HepG2 (cell line): Measurements from ENCODE around the gene MSI2. TPM values are rescaled to one million over a fixed set of nuclear protein-coding genes. Genes with fewer than 3 reads are reported as not detected.

ENCODE experiments used
- FOSL2 ChIP-seq: sonication (generic); formaldehyde crosslinking; IDR thresholded peaks from 2 replicates; pipeline ENCODE4 v1.4.0; 2020; ENCODE audit warnings: missing genetic modification reagents
- KDM5B ChIP-seq: sonication (generic); formaldehyde crosslinking; IDR thresholded peaks from 2 replicates; pipeline ENCODE4 v1.4.0; 2020; ENCODE audit warnings: missing genetic modification reagents, mild to moderate bottlenecking, borderline replicate concordance
- MEF2D ChIP-seq: sonication (generic); formaldehyde crosslinking; IDR thresholded peaks from 2 replicates; pipeline ENCODE4 v1.5.1; 2020; ENCODE audit warnings: mild to moderate bottlenecking, missing genetic modification reagents
- PRDM10 ChIP-seq: sonication (generic); formaldehyde crosslinking; IDR thresholded peaks from 2 replicates; pipeline ENCODE4 v1.4.0; 2020; ENCODE audit warnings: low read depth, missing genetic modification reagents
- RFX5 ChIP-seq: IDR thresholded peaks from 2 replicates; pipeline ENCODE4 v1.6.1; 2011; ENCODE audit warnings: low read depth, low read length, improper control_type of control experiment
- SATB2 ChIP-seq: sonication (generic); formaldehyde crosslinking; IDR thresholded peaks from 2 replicates; pipeline ENCODE4 v1.5.0; 2020; ENCODE audit warnings: missing genetic modification reagents
- THAP11 ChIP-seq: IDR thresholded peaks from 2 replicates; pipeline ENCODE4 v1.6.1; 2016; ENCODE audit warnings: missing biosample characterization, missing genetic modification reagents
- ZNF317 ChIP-seq: sonication (generic); formaldehyde crosslinking; IDR thresholded peaks from 2 replicates; pipeline ENCODE4 v1.5.0; 2020; ENCODE audit warnings: mild to moderate bottlenecking, missing genetic modification reagents
- ZNF362 ChIP-seq: sonication (generic); formaldehyde crosslinking; IDR thresholded peaks from 2 replicates; pipeline ENCODE4 v1.4.0; 2020; ENCODE audit warnings: missing genetic modification reagents, mild to moderate bottlenecking, borderline replicate concordance
- ZNF468 ChIP-seq: sonication (generic); formaldehyde crosslinking; IDR thresholded peaks from 2 replicates; pipeline ENCODE4 v1.8.0; 2022; ENCODE audit warnings: mild to moderate bottlenecking, moderate library complexity, missing genetic modification reagents
- ZNF614 ChIP-seq: IDR thresholded peaks from 2 replicates; pipeline ENCODE4 v1.6.1; 2018; ENCODE audit warnings: missing biosample characterization, missing genetic modification reagents, inconsistent platforms, borderline replicate concordance
- polyA plus RNA-seq, 8 experiments: library from polyadenylated mRNA; depleted of rRNA in 3 of 8; stranded (reverse) in 7 of 8; unstranded in 1 of 8; fragments of >200 nt; fragmentation: Illumina TruSeq in 4 of 8; extraction: Trizol in 4 of 8; gene quantifications; 2 replicates each; pipeline versions ENCODE4 v1.2.1 to v1.2.3, GENCODE V29; 2011 to 2016; ENCODE audit warnings: low read depth in 4 of 8, missing spikeins in 1 of 8, mixed read lengths in 1 of 8; ENCODE audit not compliant: insufficient read depth in 1 of 8
- total RNA-seq, 5 experiments: library from RNA; depleted of rRNA; stranded (reverse); fragments of >200 nt; fragmentation: Illumina TruSeq; extraction: Trizol; gene quantifications; 2 replicates each; pipeline ENCODE4 v1.2.3, GENCODE V29; 2016; ENCODE audit warnings: low read depth in 1 of 5
- TF ChIP-seq, protein P1 (sequence below): sonication (generic); formaldehyde crosslinking; IDR thresholded peaks from 2 replicates; pipeline ENCODE4 v1.4.0; 2020; ENCODE audit warnings: missing genetic modification reagents
- TF ChIP-seq, protein P2 (sequence below): sonication (generic); formaldehyde crosslinking; IDR thresholded peaks from 2 replicates; pipeline ENCODE4 v1.4.0; 2020; ENCODE audit warnings: mild to moderate bottlenecking, missing genetic modification reagents
- TF ChIP-seq, protein P3 (sequence below): sonication (generic); formaldehyde crosslinking; IDR thresholded peaks from 2 replicates; pipeline ENCODE4 v1.9.0; 2022; ENCODE audit warnings: missing genetic modification reagents, mild to moderate bottlenecking, borderline replicate concordance
- TF ChIP-seq, protein P4 (sequence below): sonication (generic); formaldehyde crosslinking; IDR thresholded peaks from 2 replicates; pipeline ENCODE4 v1.4.0; 2020; ENCODE audit warnings: missing genetic modification reagents

The MSI2 gene
- total and polyA plus RNA-seq, 2 of the 13 experiments (the other 11 are each of a cell fraction or from before 2014, with no cell fraction given), result 77.5 to 78.4 TPM

- TF ChIP-seq RFX5, result no peak
- TF ChIP-seq, protein P1, sequence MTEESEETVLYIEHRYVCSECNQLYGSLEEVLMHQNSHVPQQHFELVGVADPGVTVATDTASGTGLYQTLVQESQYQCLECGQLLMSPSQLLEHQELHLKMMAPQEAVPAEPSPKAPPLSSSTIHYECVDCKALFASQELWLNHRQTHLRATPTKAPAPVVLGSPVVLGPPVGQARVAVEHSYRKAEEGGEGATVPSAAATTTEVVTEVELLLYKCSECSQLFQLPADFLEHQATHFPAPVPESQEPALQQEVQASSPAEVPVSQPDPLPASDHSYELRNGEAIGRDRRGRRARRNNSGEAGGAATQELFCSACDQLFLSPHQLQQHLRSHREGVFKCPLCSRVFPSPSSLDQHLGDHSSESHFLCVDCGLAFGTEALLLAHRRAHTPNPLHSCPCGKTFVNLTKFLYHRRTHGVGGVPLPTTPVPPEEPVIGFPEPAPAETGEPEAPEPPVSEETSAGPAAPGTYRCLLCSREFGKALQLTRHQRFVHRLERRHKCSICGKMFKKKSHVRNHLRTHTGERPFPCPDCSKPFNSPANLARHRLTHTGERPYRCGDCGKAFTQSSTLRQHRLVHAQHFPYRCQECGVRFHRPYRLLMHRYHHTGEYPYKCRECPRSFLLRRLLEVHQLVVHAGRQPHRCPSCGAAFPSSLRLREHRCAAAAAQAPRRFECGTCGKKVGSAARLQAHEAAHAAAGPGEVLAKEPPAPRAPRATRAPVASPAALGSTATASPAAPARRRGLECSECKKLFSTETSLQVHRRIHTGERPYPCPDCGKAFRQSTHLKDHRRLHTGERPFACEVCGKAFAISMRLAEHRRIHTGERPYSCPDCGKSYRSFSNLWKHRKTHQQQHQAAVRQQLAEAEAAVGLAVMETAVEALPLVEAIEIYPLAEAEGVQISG (CRISPR knock-in tag), result peak; percentile 66
- TF ChIP-seq, protein P2, sequence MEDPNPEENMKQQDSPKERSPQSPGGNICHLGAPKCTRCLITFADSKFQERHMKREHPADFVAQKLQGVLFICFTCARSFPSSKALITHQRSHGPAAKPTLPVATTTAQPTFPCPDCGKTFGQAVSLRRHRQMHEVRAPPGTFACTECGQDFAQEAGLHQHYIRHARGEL (CRISPR knock-in tag), result no peak
- TF ChIP-seq ZNF468 (CRISPR knock-in tag), result no peak
- no peak for TF ChIP-seq SATB2 (CRISPR knock-in tag)
- 0 out of 2 replicates have a peak, but pooled peaks have one; percentile 43 for TF ChIP-seq MEF2D (CRISPR knock-in tag)
- peak; percentile 60 for TF ChIP-seq FOSL2 (CRISPR knock-in tag)
- 0 out of 2 replicates have a peak, but pooled peaks have one; percentile 40 for TF ChIP-seq KDM5B (CRISPR knock-in tag)
- TF ChIP-seq, protein P3, sequence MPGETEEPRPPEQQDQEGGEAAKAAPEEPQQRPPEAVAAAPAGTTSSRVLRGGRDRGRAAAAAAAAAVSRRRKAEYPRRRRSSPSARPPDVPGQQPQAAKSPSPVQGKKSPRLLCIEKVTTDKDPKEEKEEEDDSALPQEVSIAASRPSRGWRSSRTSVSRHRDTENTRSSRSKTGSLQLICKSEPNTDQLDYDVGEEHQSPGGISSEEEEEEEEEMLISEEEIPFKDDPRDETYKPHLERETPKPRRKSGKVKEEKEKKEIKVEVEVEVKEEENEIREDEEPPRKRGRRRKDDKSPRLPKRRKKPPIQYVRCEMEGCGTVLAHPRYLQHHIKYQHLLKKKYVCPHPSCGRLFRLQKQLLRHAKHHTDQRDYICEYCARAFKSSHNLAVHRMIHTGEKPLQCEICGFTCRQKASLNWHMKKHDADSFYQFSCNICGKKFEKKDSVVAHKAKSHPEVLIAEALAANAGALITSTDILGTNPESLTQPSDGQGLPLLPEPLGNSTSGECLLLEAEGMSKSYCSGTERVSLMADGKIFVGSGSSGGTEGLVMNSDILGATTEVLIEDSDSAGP (CRISPR knock-in tag), result peak; percentile 59; the same call in 1 of the 2 replicates
- TF ChIP-seq PRDM10 (CRISPR knock-in tag), result peak; percentile 38; the same call in 1 of the 2 replicates
- peak; percentile 14; the same call in 1 of the 2 replicates for TF ChIP-seq ZNF362 (CRISPR knock-in tag)
- TF ChIP-seq THAP11, result peak; percentile 63; the same call in 1 of the 2 replicates
- peak; percentile 95 for TF ChIP-seq ZNF614 (CRISPR knock-in tag)
- TF ChIP-seq, protein P4, sequence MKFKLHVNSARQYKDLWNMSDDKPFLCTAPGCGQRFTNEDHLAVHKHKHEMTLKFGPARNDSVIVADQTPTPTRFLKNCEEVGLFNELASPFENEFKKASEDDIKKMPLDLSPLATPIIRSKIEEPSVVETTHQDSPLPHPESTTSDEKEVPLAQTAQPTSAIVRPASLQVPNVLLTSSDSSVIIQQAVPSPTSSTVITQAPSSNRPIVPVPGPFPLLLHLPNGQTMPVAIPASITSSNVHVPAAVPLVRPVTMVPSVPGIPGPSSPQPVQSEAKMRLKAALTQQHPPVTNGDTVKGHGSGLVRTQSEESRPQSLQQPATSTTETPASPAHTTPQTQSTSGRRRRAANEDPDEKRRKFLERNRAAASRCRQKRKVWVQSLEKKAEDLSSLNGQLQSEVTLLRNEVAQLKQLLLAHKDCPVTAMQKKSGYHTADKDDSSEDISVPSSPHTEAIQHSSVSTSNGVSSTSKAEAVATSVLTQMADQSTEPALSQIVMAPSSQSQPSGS (CRISPR knock-in tag), result peak; percentile 60; the same call in 1 of the 2 replicates
- TF ChIP-seq ZNF317 (CRISPR knock-in tag), result peak; percentile 65; the same call in 1 of the 2 replicates
Observed at GRCh38 chr17:57609125-57609877, 353.0 kb downstream of the MSI2 start (continued).
